ENCODE results near the gene SPATA32.

GRCh38 chr17:45294506-45294905 is 32.6 kb upstream of the SPATA32 start:
- TF ChIP-seq POLR2AphosphoS5 (IDR thresholded peaks at IDR 0.05; ENCODE audit: low read depth, low read length) = no peak
- TF ChIP-seq REST (IDR thresholded peaks at IDR 0.05; ENCODE audit: insufficient read depth in 1 of 2, low read depth in 2 of 2, low read length in 2 of 2) = no peak

All from PFSK-1 (cell line).